NT2/D1 (cell line): ENCODE results near the gene F11.
"Not testable (repeated sequence)": the region's sequence is repeated elsewhere in the genome, so short reads cannot be mapped to it uniquely, and the experiment has no call there.

ENCODE experiments used
- DNase-seq: peaks from one replicate; pipeline ENCODE4 v3.0.0-alpha.2; 2011; ENCODE audit warnings: low read depth, low spot score
- H3K27me3 ChIP-seq: 2 replicates; pipeline ENCODE4 v1.6.0; 2011; ENCODE audit warnings: mild to moderate bottlenecking; ENCODE audit not compliant: insufficient read length, insufficient read depth
- H3K36me3 ChIP-seq: 2 replicates; pipeline ENCODE4 v1.6.1; 2011; ENCODE audit warnings: mild to moderate bottlenecking, low read length, mixed read lengths; ENCODE audit not compliant: insufficient read depth, insufficient read length
- H3K4me1 ChIP-seq: 2 replicates; pipeline ENCODE4 v1.5.1; 2011; ENCODE audit not compliant: insufficient read depth, insufficient read length
- H3K4me3 ChIP-seq: 2 replicates; pipeline ENCODE4 v1.5.1; 2011; ENCODE audit warnings: low read depth; ENCODE audit not compliant: insufficient read length
- H3K9ac ChIP-seq: 2 replicates; pipeline ENCODE4 v1.6.0; 2011; ENCODE audit warnings: low read depth; ENCODE audit not compliant: insufficient read length
- H3K9me3 ChIP-seq: 2 replicates; pipeline ENCODE4 v1.5.1; 2011; ENCODE audit warnings: mild to moderate bottlenecking, low read length; ENCODE audit not compliant: insufficient read depth
- SUZ12 ChIP-seq: IDR thresholded peaks from 2 replicates; pipeline ENCODE4 v1.6.1; 2011; ENCODE audit not compliant: insufficient read length, insufficient read depth; ENCODE audit errors: extremely low read depth
- YY1 ChIP-seq: IDR thresholded peaks from 2 replicates; pipeline ENCODE4 v1.6.1; 2011; ENCODE audit not compliant: insufficient read length, insufficient read depth
- ZNF274 ChIP-seq: IDR thresholded peaks from 2 replicates; pipeline ENCODE4 v1.6.1; 2011; ENCODE audit warnings: mild to moderate bottlenecking, low read depth, low read length

Gene F11

DNA sequence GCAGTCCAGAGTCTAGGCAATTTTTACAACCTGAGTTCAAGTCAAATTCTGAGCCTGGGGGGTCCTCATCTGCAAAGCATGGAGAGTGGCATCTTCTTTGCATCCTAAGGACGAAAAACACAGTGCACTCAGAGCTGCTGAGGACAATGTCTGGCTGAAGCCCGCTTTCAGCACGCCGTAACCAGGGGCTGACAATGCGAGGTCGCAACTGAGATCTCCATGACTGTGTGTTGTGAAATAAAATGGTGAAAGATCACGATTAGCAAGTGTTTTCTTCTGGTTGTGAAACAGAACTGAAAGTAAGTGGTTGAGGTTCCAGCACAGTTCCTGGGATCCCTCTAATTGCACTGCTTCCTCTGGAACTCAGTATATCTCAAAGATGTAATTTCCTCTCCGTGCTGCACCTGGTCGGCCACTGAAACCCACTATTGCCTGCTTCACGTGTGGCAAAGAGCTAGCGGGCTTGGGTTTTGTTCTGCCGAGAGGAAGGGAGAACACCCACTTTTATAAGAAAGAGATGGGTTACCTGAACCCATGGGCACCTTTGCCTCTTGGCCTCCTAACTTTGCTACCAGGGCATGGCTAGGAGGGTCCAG lies 7.7 kb upstream of the F11 start:
- DNase-seq = no peak
- Histone ChIP-seq H3K36me3 (no peaks in the 10 kb centered on the region), H3K27me3 (no peaks in the 10 kb centered on the region), H3K9ac (no peak overlapping the region), H3K9me3 (no peaks in the 10 kb centered on the region), H3K4me3 (no peak overlapping the region), H3K4me1 (no peaks in the 10 kb centered on the region)
- TF ChIP-seq SUZ12 (no peak), YY1 (no peak)

DNA sequence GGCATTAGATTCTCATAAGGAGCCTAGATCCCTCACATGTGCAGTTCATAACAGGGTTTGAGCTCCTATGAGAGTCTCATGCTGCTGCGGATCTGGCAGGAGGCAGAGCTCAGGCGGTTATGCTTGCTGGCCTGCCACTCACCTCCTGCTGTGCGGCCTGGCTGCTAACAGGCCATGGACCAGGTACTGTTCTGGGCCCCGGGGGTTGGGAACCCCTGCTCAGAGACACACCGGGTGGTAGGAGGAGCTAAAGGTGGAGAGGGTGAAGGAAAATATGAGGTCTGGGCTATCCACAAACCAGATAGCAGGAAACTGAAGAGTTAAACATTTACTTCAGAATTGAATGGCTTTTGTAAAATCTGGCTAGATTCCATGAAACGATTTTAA lies 5.9 kb upstream of the F11 start:
- Histone ChIP-seq H3K9me3 (no peaks in the 10 kb centered on the region), H3K4me3 (no peak overlapping the region), H3K9ac (no peak overlapping the region), H3K27me3 (no peaks in the 10 kb centered on the region), H3K4me1 (no peaks in the 10 kb centered on the region), H3K36me3 (no peaks in the 10 kb centered on the region)
- DNase-seq = no peak
- no peak for TF ChIP-seq SUZ12
- TF ChIP-seq YY1 = no peak
- no peak for TF ChIP-seq ZNF274

DNA sequence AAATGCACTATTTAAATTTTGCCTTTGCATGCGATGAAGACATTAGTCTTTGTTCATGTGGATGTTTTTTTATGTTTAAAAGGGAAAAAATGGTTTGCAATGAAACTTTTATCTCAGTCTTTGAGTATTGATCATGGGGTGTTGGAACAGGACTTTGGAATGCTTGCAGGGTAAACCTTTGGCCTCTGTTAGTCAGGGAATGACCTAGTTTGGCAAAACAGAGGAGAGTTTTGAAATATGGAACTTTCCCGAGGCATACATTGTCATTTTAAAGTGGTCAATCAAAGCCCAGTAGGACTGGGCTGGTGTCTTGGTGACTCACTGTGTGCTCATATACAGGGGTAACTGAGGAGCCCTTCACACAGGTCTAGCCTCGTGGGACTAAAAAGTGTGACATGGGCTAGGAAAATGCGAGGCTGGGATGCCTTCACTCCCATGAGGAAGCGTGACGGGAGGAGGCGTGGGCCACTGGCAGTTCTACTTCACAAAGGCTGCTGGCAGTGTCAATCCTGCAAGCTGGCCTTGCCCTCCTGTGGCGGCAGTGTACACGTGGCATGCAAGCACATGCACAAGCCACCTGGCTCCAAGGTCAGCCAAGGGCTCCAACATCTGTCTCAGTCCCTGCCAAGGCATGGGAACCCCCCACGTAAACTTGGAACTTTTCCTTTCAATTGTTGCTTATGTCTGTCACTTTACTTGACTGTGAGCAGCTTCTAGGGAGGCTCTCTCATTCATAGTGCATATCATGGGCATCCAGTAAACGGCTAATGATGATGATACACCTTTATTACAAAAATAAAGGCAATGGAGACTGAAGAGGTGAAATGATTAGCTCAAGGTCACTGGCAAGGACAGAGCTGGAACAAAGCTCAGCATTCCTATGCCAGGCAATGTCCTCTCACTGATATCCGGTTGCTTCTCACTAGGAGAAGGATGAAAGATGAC lies 5.2 kb upstream of the F11 start:
- H3K9ac ChIP-seq = no peak overlapping the region
- no peak overlapping the region for H3K4me3 ChIP-seq
- no peaks in the 10 kb centered on the region for H3K9me3 ChIP-seq
- no peak for DNase-seq
- TF ChIP-seq SUZ12 (no peak), ZNF274 (no peak), YY1 (no peak)
- no peaks in the 10 kb centered on the region for H3K27me3 ChIP-seq
- H3K4me1 ChIP-seq = no peaks in the 10 kb centered on the region
- H3K36me3 ChIP-seq = no peaks in the 10 kb centered on the region

DNA sequence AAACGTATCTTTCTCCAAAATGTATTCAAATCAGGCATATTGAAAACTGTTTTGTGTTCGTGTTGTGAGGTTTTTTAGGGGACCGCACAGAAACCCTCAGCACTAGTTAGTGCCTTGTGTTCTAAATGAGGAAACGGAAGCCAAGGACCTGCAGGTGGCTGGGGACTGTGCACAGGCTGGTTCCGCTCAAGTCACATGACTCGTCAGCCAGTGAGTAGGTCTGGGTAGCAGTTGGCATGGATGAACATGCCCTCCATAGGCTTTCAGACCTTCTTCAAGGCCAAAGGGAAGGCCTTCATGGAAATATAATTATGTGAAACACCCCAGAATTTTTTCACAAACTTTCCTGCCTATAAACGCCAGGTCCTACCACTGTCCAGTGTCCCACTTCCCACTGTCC lies 1.3 kb upstream of the F11 start:
- Histone ChIP-seq H3K36me3 (no peaks in the 10 kb centered on the region), H3K9ac (no peak overlapping the region), H3K4me3 (no peak overlapping the region), H3K4me1 (no peaks in the 10 kb centered on the region), H3K27me3 (no peaks in the 10 kb centered on the region), H3K9me3 (no peaks in the 10 kb centered on the region)
- no peak for TF ChIP-seq SUZ12
- TF ChIP-seq ZNF274 = no peak
- TF ChIP-seq YY1 = no peak
- DNase-seq = no peak

DNA sequence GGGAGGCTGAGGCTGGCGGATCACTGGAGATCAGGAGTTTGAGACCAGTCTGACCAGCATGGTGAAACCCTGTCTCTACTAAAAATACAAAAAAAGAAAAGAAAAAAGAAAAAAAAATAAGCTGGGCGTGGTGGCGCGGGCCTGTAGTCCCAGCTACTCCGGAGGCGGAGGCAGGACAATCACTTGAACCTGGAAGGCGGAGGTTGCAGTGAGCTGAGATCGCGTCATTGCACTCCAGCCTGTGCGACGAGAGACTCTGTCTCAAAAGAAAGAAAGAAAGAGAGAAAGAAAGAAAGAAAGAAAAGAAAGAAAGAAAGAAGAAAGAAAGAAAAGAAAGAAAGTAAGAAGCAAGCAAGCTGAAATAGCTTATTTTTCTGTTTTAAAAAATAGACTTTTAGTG lies 739 bp upstream of the F11 start:
- H3K4me3 ChIP-seq, H3K4me1 ChIP-seq, H3K9me3 ChIP-seq, H3K27me3 ChIP-seq, DNase-seq, H3K36me3 ChIP-seq, H3K9ac ChIP-seq: not testable (repeated sequence)

DNA sequence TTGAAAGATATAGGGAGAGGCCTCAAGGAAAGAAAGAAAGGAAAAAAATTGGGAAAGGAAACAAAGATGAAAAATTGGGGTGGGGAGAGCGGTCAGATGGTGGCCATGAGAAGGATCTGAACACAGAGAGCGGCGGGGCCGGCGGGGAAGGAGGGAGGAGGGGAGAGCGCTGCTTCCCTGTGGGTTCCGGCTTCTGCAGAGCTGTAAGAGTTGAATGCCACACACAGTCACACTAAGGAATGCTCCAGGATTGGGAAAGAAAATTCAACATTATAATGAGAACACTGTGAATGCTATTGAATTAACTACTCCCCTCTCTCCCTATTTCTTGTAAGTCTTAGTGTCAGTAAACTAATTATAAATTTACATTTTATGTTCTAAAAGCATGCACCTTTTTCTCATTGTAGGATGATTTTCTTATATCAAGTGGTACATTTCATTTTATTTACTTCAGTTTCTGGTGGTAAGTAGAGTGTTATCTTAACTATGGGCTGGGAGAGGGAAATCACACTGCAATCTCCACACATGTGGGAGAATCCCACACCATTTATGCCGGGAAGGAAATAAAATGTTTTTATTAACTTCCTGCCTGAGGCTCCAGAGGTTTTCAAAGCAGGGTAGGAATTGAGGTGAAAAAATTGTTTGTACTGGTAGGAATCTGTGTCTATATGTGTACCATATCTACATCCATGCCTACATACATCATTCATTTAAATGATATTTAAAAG lies 904 bp downstream of the F11 start:
- Histone ChIP-seq H3K4me1 (no peaks in the 10 kb centered on the region), H3K36me3 (no peaks in the 10 kb centered on the region), H3K9ac (no peak overlapping the region), H3K9me3 (no peaks in the 10 kb centered on the region), H3K27me3 (no peaks in the 10 kb centered on the region), H3K4me3 (no peak overlapping the region)
- DNase-seq = no peak
- TF ChIP-seq SUZ12 (no peak), ZNF274 (no peak), YY1 (no peak)

DNA sequence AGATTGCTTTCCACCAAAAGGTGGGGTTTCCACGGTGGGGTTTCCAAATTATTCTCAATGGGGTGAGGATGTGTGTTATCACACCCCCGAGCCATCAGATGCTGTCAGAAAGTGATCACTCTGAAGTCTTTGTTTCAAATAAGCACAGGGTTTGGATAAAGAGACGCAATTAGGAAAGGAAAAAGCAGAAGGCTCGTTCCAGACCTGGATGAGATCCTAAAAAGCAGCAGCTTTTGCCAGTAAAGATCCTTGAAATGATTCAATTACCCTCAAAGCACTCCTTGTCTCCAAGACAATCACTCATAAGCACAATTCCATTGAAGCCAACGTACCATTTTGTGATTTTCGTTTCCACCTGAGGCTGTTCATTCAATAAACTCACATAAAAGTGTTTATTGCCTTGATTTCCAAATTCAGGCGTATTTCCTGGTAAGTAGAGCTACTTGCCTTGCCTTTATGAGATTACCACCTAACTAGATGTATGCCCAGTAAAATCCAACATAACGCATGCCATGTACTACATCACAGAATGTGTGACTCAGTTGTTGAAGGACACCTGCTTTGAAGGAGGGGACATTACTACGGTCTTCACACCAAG lies 5.2 kb downstream of the F11 start:
- no peak for DNase-seq
- H3K4me3 ChIP-seq = no peak overlapping the region
- no peaks in the 10 kb centered on the region for H3K36me3 ChIP-seq
- TF ChIP-seq ZNF274 = no peak
- TF ChIP-seq YY1 = no peak
- no peak for TF ChIP-seq SUZ12
- H3K9me3 ChIP-seq = no peaks in the 10 kb centered on the region
- no peaks in the 10 kb centered on the region for H3K27me3 ChIP-seq
- H3K4me1 ChIP-seq = no peaks in the 10 kb centered on the region
- H3K9ac ChIP-seq = no peak overlapping the region
